ENCODE measurements around the gene KISS1R.
"Not testable (repeated sequence)": the region's sequence is repeated elsewhere in the genome, so short reads cannot be mapped to it uniquely, and the experiment has no call there.

KISS1R gene

DNA sequence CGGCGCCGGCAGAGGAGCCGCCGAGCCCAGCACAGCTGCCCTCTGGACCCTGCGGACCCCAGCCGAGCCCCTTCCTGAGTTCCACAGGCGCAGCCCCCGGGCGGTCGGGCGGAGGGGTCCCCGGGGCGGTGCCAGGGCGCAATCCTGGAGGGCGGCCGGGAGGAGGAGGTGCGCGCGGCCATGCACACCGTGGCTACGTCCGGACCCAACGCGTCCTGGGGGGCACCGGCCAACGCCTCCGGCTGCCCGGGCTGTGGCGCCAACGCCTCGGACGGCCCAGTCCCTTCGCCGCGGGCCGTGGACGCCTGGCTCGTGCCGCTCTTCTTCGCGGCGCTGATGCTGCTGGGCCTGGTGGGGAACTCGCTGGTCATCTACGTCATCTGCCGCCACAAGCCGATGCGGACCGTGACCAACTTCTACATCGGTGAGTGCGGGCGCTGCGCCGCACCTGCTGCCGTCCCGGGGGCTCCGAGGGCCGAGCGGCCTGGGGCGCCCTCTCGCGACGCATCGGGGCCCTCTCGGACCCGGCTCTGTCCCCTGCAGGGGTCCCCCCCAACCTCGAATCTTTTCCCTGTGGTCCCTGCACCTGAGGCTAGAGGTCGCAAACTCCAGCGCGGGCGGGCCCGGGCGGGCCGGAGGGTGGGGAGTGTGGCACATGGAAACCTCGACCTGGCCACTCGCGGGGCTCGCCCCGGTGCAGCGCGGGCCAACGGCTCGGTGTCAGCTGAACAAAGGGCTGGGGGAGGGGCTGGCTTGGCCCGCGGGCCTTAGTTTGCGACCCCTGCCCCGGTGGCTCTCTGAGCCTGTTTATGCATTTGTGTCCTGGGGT is at the start of gene KISS1R:
Gene KISS1R, plus strand, starts transcription at position 11 of the 829 bp plus-strand sequence. Its CDS starts 170 bp downstream, at position 181.
- DNase-seq, result no peak

DNA sequence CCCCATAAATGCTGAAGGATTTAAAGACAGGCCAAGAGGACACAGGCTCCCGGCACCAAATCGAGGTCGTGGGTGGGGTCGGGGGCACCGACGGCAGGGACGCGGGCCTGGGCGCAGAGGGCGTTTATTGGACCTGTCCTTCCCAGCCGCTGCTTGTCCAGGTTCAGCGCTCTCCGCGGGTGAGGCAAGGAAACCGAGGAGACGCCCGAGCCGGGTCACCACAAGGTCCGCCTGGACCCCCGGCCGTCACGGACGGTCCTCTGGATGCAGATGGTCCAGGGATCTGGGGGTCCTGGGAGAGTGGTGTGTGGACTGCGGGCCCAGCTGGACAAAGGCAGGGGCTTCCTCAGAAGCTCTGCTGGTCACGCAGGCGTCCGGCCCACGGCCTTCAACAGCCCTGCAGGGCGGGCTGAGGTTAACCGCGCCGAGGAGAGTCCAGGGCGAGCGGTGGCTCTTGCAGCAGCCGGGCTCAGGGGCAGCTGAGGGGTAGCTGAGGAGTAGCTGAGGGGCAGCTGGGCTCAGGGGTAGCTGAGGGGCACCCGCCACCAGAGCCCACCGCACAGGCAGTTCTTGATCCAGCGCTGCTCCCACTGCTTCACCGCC is 49.2 kb upstream of the KISS1R start:
- DNase-seq, result no peak

DNA sequence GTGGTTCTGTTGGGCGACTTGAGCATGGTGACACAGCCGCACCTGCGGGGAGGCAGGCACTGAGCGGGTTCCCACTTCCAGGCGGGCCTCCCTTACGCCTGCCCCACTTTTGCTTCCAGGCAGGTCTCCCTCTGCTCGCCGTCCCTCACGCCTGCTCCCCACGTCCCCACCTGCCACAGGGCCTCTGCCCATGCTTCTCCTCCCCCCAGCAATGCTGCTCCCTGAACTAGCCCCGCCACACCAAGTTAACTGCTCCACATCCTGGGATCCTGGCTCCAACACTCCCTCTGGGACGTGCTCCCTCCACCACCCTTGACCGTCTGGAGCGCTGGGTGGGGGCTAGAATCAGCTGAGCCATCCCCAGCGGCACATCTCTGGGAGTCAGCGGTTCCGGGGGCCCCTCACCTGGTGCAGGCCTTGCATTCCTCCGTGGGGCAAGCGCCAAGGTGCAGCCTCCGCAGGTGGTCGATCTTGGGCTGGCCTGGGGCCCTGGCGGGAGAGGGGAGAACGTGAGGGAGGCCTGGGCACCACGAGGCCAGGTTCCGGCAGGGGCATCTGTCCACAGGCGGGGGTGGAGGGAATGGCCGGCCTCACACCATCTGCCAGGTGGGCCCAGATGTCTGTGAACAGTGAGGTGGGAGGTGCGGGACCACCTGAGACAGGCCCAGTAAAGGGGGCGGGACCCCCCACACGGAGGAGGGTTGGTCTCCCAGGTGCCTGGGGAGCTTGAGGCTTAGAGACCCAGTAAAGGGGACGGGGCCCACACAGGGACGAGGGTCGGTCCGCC is 48.5 kb upstream of the KISS1R start:
- DNase-seq, result no peak

GRCh38 chr19:869245-870177 is 47.6 kb upstream of the KISS1R start:
- DNase-seq, result no peak

DNA sequence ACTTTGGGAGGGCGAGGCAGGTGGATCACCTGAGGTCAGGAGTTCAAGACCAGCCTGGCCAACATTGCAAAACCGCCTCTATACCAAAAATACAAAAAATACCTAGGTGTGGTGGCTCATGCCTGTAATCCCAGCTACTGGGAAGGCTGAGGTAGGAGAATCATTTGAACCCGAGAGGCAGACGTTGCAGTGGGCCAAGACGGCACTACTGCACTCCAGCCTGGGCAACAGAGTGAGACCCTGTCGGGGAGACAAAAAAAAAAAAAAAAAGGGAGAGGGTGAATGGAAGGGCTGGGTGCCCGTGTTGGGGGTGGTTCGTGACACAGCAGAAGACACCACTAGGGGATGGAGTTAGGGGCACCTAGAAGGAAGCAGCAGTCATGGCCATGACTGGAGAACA is 46.8 kb upstream of the KISS1R start:
- no peak for DNase-seq

DNA sequence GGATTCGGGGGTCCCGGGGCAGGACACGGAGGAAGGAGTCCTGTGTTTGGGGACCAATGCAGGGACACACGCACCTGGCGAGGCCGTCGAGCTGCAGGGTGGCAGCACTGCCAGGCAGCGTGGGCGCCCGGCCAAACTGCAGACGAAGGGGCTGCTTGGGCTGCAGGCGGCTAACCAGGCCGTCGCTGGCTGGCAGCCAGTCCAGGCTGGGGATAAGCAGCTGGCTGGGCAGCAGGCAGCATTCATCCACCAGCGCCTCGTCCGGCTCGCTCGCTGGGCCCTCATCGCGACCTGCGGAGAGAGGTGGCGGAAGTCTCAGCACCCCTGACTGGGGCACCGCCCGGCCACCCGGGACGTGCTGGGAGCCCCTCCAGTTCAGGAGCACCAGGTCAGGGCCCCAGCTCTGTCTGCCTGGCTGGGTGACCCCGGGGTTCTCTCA is 46.2 kb upstream of the KISS1R start:
- peak; percentile 56 for DNase-seq

GRCh38 chr19:871446-872265 is 45.5 kb upstream of the KISS1R start:
- DNase-seq, result peak; percentile 22

DNA sequence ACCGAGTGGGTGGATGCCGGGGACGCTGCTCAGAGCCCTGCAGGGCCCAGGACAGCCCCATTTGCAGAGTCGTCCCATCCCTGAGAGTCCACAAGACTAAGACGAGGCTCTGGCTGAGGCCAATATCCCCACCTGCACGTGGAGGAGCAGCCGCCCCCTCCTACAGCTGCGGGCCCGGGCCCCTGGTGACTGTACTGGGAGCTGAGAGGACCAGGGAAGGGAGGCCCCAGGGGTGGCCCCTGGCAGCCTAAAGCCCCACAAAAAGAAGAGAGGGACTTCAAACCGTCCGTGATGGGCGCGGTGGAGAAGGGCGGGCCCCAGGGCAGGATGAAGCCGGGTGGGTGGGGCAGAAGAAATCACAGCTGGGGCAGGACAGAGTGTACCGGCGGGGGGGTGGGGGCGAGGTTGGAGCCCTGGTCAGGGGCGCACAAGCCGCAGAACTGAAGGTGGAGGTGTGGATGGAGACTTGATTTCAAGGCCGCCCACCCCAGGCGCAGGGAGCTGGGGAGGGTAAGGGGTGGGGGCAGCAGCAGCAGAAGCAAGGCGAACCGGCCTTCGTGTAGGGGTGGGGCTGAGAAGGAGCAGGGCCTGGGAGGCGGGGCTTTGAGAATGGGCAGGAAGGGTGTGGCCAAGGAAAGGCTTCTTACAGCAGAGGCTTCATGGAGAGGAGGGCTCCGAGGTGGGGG is 44.7 kb upstream of the KISS1R start:
- DNase-seq, result no peak

DNA sequence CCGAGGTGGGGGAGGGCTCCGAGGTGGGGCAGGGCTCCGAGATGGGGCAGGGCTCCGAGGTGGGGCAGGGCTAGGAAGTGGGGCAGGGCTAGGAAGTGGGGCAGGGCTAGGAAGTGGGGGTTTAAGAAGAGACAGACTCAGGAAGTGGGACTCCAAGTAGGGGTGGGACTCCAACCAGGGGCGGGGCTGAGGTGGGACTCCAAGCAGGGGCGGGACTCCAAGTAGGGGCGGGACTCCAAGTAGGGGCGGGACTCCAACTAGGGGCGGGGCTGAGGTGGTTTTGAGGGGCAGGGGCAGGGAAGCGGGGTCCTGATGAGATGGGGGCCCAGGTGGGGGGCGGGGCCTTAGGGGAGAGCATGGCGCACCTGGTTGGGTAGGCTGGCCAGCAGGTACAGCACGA is 44.0 kb upstream of the KISS1R start:
- no peak for DNase-seq

DNA sequence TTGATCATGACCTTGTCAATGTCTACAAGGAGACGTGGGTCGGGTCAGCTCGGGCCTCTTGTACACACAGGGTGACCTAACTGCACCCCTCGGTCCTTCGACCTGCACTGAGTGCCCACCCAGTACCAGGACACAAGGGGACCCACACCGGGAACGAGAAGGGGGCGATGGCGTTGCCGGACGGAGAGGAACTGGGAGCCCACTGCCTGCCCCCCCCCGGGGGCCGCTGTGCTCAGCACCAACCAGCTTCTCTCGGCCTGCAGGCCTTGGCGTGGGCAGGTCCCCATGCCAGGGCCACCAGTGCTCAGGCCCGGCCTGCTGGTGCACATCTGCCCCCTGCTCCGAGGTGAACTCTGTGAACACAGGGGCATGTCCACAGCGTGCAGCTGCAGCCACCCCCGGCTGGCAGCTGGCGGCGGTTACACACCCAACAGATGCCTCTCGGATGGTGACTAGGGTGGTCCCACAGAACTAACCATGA is 43.5 kb upstream of the KISS1R start:
- no peak for DNase-seq

DNA sequence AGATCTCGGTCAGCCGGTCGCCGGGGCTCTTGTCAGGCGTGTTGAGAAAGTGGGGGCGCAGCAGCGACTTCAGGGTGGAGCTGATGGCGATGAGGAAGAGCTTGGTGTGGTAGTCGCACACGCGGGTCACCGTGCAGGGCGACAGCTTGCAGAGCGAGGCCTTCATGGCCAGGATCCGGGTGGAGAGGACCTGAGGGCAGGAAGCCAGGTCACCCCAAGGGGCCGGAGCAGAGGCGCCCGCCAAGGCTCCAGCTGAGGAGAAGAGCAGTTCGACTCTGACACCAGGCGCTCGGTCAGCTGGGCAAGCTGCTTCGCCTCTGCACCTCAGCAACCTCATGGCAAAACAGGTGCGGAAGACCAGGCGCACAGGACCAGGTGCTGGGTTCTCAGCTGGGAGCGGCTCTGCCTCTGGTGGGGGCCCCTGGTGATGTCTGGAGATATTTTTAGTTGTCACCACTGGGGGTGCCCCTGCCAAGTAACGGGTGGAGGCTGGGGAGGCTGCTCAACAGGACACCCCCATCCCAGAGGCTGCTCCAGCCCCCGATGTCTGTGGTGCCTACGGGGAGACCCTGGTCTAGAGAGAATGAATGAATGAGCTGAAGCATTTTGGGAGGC is 41.8 kb upstream of the KISS1R start:
- no peak for DNase-seq

DNA sequence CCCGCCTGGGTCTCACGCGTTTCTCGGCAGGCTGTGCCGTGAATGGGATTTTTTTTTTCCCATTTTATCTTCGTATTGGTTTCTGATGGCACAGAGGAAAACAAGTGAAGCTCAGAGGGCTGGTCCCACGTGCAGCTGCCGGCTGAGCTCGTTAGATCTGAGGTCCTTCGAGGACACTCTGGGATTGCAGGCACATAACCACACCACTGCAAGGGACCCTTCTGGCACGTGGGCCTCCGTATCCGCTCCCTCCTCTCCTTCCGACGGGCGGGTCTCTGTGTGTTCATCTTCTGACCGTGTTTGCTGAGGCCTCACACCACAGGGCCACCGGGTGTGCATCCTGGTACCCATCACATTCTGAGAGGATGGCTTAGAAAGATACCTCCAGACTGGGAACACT is 41.0 kb upstream of the KISS1R start:
- no peak for DNase-seq

GRCh38 chr19:876780-877314 is 40.3 kb upstream of the KISS1R start:
- DNase-seq, result no peak

GRCh38 chr19:877992-878660 is 39.0 kb upstream of the KISS1R start:
- DNase-seq, result not testable (repeated sequence)

GRCh38 chr19:878751-879561 is 38.2 kb upstream of the KISS1R start:
- not testable (repeated sequence) for DNase-seq

DNA sequence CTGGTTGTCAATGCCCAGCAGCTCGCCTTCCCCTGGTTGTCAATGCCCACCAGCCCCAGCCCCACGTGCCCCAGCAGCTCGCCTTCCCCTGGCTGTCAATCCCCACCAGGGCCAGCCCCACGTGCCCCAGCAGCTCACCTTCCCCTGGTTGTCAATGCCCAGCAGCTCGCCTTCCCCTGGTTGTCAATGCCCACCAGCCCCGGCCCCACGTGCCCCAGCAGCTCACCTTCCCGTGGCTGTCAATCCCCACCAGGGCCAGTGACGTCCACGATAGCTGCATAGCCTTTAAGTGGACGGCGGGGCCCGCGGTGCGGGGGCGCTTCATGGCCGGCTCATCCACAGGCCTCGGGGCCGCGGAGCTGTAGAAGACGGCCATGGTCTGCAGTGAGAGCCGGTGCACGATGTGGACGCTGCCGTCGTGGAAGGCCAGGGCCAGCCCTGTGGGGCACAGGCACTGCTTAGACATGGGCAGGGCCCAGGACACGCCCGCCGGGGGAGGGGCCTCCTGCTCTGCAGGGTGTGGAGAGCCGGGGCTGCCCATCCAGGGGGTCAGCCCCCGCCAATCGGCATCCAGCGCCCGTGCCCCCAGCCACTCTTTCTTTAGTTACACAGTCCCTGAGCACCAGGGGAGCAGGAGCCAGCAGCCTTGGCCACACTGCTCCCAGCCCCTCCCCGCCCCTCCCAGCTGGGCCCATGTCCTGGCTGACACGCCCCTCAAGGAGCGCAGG is 37.3 kb upstream of the KISS1R start:
- DNase-seq, result no peak

GRCh38 chr19:881385-882071 is 35.6 kb upstream of the KISS1R start:
- DNase-seq, result no peak
